Mesenteric fat pad (tissue), 1 donor: ENCODE data around the gene SLC35F3. TPM values are rescaled to one million over a fixed set of nuclear protein-coding genes. Genes with fewer than 3 reads are reported as not detected.
"Not testable (repeated sequence)": the region's sequence is repeated elsewhere in the genome, so short reads cannot be mapped to it uniquely, and the experiment has no call there.

ENCODE experiments used
- DNase-seq: peaks from one replicate; pipeline ENCODE4 v3.0.0-alpha.2; 2020; ENCODE audit warnings: low spot score
- total RNA-seq: library from RNA; stranded (reverse); fragmentation: NEBNext Ultra II Directional; extraction: Animal tissue kit (Norgen Biotek cat#: 25700); gene quantifications from one replicate; pipeline ENCODE4 v1.2.1, GENCODE V29; 2021
- donor health status: DM: yes; HTN: yes; CAD: no.

Gene SLC35F3
- total RNA-seq, 1 donor from 2014 or later = not detected

GRCh38 chr1:234102583-234102982 is 198.1 kb downstream of the SLC35F3 start:
- DNase-seq = no peak

- DNase-seq = no peak
These were observed 198.7 kb downstream of the SLC35F3 start for GRCh38 chr1:234103198-234103597.

GRCh38 chr1:234106032-234106431 is 201.6 kb downstream of the SLC35F3 start:
- no peak for DNase-seq

GRCh38 chr1:234107416-234108021 is 203.0 kb downstream of the SLC35F3 start:
- no peak for DNase-seq

GRCh38 chr1:234108921-234109320 is 204.4 kb downstream of the SLC35F3 start:
- DNase-seq = no peak

GRCh38 chr1:234109840-234110239 is 205.4 kb downstream of the SLC35F3 start:
- DNase-seq = no peak

- no peak for DNase-seq
These were observed 207.1 kb downstream of the SLC35F3 start for GRCh38 chr1:234111458-234112142.

GRCh38 chr1:234114648-234115307 is 210.3 kb downstream of the SLC35F3 start:
- no peak for DNase-seq

GRCh38 chr1:234118911-234119310 is 214.4 kb downstream of the SLC35F3 start:
- no peak for DNase-seq

GRCh38 chr1:234119431-234119830 is 215.0 kb downstream of the SLC35F3 start:
- no peak for DNase-seq

- DNase-seq = no peak
These were observed 216.0 kb downstream of the SLC35F3 start for GRCh38 chr1:234120327-234120944.

- DNase-seq = not testable (repeated sequence)
These were observed 217.2 kb downstream of the SLC35F3 start for GRCh38 chr1:234121659-234122058.

- DNase-seq = not testable (repeated sequence)
These were observed 218.1 kb downstream of the SLC35F3 start for GRCh38 chr1:234122571-234122970.

- DNase-seq = no peak
These were observed 219.4 kb downstream of the SLC35F3 start for GRCh38 chr1:234123867-234124266.

- DNase-seq = no peak
These were observed 220.8 kb downstream of the SLC35F3 start for GRCh38 chr1:234125283-234125682.

GRCh38 chr1:234125714-234126113 is 221.2 kb downstream of the SLC35F3 start:
- DNase-seq = no peak

- no peak for DNase-seq
These were observed 222.7 kb downstream of the SLC35F3 start for GRCh38 chr1:234127026-234127671.

- DNase-seq = no peak
These were observed 228.3 kb downstream of the SLC35F3 start for GRCh38 chr1:234132795-234133194.

GRCh38 chr1:234134878-234135277 is 230.4 kb downstream of the SLC35F3 start:
- no peak for DNase-seq

GRCh38 chr1:234135501-234135900 is 231.0 kb downstream of the SLC35F3 start:
- DNase-seq = no peak

- DNase-seq = no peak
These were observed 231.6 kb downstream of the SLC35F3 start for GRCh38 chr1:234136073-234136472.

- DNase-seq = no peak
These were observed 235.5 kb downstream of the SLC35F3 start for GRCh38 chr1:234139966-234140365.
